Stomach (tissue), 9 donors: Measurements from ENCODE around the gene CLCN2. TPM values are rescaled to one million over a fixed set of nuclear protein-coding genes. Genes with fewer than 3 reads are reported as not detected.
A peak's percentile ranks its signal among the peaks of the same experiment; 100 is the strongest.

Experiments used
- DNase-seq, 2 donors: peaks; one replicate each; pipeline versions ENCODE4 v3.0.0 to v3.0.0-alpha.2; 2013 to 2019
- H3K27ac ChIP-seq, 5 donors: fragments of 200-600 bp in 4 of 5; sonication (generic) in 4 of 5; one replicate each; pipeline ENCODE4 v1.5.1; 2013 to 2019; ENCODE audit warnings: mild to moderate bottlenecking in 1 of 5, moderate library complexity in 1 of 5
- H3K27me3 ChIP-seq, 3 donors: fragments of 200-600 bp; sonication (generic); one replicate each; pipeline ENCODE4 v1.5.1; 2017 to 2019; ENCODE audit warnings: mixed run types in 1 of 3
- H3K36me3 ChIP-seq, 4 donors: fragments of 200-600 bp; sonication (generic); 1 replicate in 3 of 4; 2 replicates in 1 of 4; pipeline ENCODE4 v1.5.1; 2016 to 2019
- H3K4me1 ChIP-seq, 4 donors: fragments of 200-600 bp; sonication (generic); one replicate each; pipeline ENCODE4 v1.5.1; 2016 to 2019
- H3K4me3 ChIP-seq, 4 donors: fragments of 200-600 bp; sonication (generic) in 3 of 4; one replicate each; pipeline ENCODE4 v1.5.1; 2016 to 2019; ENCODE audit warnings: mild to moderate bottlenecking in 1 of 4
- H3K9me3 ChIP-seq, 4 donors: fragments of 200-600 bp; sonication (generic); one replicate each; pipeline ENCODE4 v1.5.1; 2016 to 2019
- EP300 ChIP-seq: sonication (generic); formaldehyde crosslinking; IDR thresholded peaks from one replicate; pipeline ENCODE4 v1.6.1; 2017; ENCODE audit warnings: antibody characterized with exemption
- POLR2A ChIP-seq, 4 donors: fragments of 450-650 bp; IDR thresholded peaks; one replicate each; pipeline ENCODE4 v1.6.1; 2016; ENCODE audit warnings: antibody characterized with exemption in 4 of 4, control low read depth in 2 of 4, mild to moderate bottlenecking in 1 of 4, moderate library complexity in 1 of 4
- POLR2AphosphoS5 ChIP-seq, 3 donors: sonication (generic); formaldehyde crosslinking; IDR thresholded peaks; one replicate each; pipeline ENCODE4 v1.6.1; 2016; ENCODE audit warnings: antibody characterized with exemption in 3 of 3
- WGBS, 5 donors: extraction: QIAGEN DNeasy Blood & Tissue Kit in 3 of 5; methylation state at CpG; one replicate each; pipeline versions ENCODE4 v1.1.5 to v1.1.7; 2013 to 2018; 5-methylcytosine and 5-hydroxymethylcytosine counted together
- intact Hi-C: fragments of 100-400 bp; cut with DNase I; formaldehyde crosslinking; loops from one replicate; pipeline ENCODE4 v1.15.1; 2023; ENCODE audit warnings: low total_unique reads
- polyA plus RNA-seq, 3 donors: library from polyadenylated mRNA; stranded (reverse); fragments of 200-250 nt; gene quantifications; one replicate each; pipeline ENCODE4 v1.2.3, GENCODE V29; 2013
- total RNA-seq, 5 donors: library from RNA; depleted of rRNA; stranded (reverse); fragments of >200 nt; gene quantifications; one replicate each; pipeline versions ENCODE4 v1.1.0 to v1.2.3, GENCODE V29; 2014 to 2016
- TF ChIP-seq, protein P1 (sequence below), 7 experiments: fragments of 450-650 bp in 4 of 7; fragments of 200-600 bp in 3 of 7; sonication (generic) in 3 of 7; IDR thresholded peaks; one replicate each; pipeline ENCODE4 v1.5.1; 2016 to 2019; ENCODE audit warnings: antibody characterized with exemption in 7 of 7, control low read depth in 2 of 7, mild to moderate bottlenecking in 1 of 7
- donor health status: healthy with polysubstance abuse.
- donor health status: Bipolar disorder and iron deficiency.
- donor health status: healthy.

CLCN2 gene
- total and polyA plus RNA-seq, 8 donors: 2.1 to 34.5 (median 5.1) TPM

DNA sequence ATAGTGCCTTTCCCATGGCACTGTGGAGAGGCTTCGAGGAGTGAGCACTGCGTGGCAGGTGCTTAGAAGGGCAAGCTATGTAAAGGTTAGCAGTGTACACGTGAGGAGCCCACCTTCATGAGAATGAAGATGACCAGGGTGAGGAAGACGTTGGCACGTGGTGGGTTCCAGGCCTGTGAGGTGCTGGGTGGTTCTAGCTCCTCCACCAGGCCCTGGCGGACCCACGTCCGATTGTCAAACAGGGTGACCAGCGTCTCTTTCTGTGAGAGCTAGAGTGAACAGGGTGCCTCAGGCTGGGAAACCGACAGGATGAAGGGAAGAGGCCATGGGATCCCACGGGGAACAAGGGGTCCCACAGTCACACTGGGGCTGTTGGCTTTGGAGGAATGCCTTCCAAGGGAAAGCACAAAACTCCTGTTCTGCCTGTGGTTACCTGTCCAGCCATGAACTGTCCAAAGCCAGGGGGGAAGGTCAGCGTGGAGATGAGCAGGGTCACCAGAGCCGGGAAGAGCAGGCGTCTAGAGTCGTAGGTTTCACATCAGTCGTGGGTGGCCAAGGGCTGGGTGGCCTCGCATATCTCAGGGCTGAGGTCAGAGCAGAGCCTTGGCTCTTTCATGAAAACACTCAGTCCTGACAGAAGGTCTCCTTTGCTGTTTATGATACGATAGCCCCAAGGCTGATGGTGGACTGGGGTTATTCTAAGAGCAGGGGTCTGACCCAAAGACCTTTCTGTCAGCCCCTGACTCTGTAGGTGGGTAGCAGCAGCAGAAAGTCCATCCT, 6.0 kb downstream of the CLCN2 start:
- WGBS, 5 donors: 80 to 89% (median 84%) methylated on average over 10 to 18 of the region's 18 CpGs
- no peak for DNase-seq
- no peaks in the 10 kb centered on the region for H3K27me3 ChIP-seq

DNA sequence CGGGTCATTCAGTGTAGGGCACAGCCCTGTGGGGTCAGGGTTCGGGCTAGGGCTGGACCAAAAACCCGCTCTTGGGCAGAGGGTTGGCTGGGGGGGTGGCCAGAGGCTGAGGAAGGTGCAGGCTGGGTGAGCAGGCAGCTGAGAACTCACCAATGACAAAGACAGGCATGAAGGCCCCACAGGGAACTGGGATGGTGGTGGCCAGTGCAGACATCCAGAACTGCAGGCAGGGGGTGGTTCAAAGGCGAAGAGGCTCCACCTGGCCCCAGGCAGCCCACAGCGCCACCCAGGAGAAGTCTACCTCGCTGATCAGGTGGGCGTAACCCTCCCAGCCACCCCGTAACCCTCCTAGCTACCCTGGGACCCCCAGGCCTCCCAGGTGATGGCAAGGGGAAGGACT, 6.7 kb downstream of the CLCN2 start:
- peaks cover 0 to 46% (median 22%) of the 10 kb centered on the region in 4 donors for H3K36me3 ChIP-seq
- 77 to 87% (median 81%) methylated on average over 6 to 8 of the region's 8 CpGs for WGBS, 5 donors
- H3K4me3 ChIP-seq: no peak overlapping the region
- DNase-seq: no peak
- H3K27me3 ChIP-seq: no peaks in the 10 kb centered on the region
- no peak overlapping the region for H3K27ac ChIP-seq
- TF ChIP-seq POLR2AphosphoS5 (IDR thresholded peaks at IDR 0.05): no peak
- TF ChIP-seq EP300: no peak
- TF ChIP-seq, protein P1, sequence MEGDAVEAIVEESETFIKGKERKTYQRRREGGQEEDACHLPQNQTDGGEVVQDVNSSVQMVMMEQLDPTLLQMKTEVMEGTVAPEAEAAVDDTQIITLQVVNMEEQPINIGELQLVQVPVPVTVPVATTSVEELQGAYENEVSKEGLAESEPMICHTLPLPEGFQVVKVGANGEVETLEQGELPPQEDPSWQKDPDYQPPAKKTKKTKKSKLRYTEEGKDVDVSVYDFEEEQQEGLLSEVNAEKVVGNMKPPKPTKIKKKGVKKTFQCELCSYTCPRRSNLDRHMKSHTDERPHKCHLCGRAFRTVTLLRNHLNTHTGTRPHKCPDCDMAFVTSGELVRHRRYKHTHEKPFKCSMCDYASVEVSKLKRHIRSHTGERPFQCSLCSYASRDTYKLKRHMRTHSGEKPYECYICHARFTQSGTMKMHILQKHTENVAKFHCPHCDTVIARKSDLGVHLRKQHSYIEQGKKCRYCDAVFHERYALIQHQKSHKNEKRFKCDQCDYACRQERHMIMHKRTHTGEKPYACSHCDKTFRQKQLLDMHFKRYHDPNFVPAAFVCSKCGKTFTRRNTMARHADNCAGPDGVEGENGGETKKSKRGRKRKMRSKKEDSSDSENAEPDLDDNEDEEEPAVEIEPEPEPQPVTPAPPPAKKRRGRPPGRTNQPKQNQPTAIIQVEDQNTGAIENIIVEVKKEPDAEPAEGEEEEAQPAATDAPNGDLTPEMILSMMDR (IDR thresholded peaks at IDR 0.05): no peak
- no peak for TF ChIP-seq POLR2A (IDR thresholded peaks at IDR 0.05)
- no peaks in the 10 kb centered on the region for H3K9me3 ChIP-seq
- peaks cover 5 to 33% (median 18%) of the 10 kb centered on the region in 4 donors for H3K4me1 ChIP-seq
- intact Hi-C loops: loop anchor here (10.0 kb wide), 1 partner anchor 50 kb away; no protein-coding TSS in a partner anchor

More for the DNA sequence above, 6.0 kb downstream of the CLCN2 start:
- Histone ChIP-seq H3K27ac (no peak overlapping the region), H3K4me1 (peaks cover 6 to 40% (median 20%) of the 10 kb centered on the region in 4 donors), H3K36me3 (peaks cover 0 to 46% (median 22%) of the 10 kb centered on the region in 4 donors), H3K4me3 (no peak overlapping the region), H3K9me3 (no peaks in the 10 kb centered on the region)
- intact Hi-C loops: loop anchor here (10.0 kb wide), 1 partner anchor 51 kb away; no protein-coding TSS in a partner anchor
- no peak for TF ChIP-seq POLR2A (IDR thresholded peaks at IDR 0.05)
- TF ChIP-seq POLR2AphosphoS5 (IDR thresholded peaks at IDR 0.05): no peak
- TF ChIP-seq, protein P1 (IDR thresholded peaks at IDR 0.05): no peak
- no peak for TF ChIP-seq EP300

DNA sequence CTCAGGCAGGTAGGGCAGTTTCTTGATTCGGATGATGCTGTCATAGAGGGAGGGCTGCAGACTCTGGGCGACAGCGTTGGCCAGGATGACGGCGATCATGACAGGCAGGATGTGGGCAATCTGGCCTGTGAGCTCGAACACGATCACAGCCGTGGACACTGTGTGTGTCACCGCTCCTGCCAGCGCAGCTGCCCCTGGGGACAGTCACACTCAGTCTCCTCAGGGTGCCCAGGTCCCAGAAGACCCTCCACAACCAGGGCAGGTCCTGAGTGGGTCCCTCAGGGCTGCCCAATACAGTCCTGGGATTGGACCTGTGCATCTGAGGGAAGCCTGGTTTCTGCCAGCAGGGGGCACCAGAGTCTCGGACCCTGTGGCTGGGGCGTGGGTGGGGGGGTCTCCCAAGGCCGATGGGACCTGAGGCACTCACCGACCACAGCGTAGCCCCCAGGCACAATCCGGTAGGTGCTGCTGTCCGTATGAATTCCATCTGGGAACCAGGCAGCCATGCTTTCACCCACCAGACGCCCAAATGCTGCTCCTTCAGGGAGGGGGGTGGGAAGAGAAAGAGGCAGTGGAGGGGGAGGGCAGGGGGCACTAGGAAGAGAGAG, 7.2 kb downstream of the CLCN2 start:
- whole genome bisulfite sequencing, 5 donors: 54 to 81% (median 57%) methylated on average over 11 to 18 of the region's 18 CpGs
- Histone ChIP-seq H3K4me1 (peaks cover 5 to 28% (median 18%) of the 10 kb centered on the region in 4 donors), H3K4me3 (no peak overlapping the region), H3K27me3 (no peaks in the 10 kb centered on the region), H3K27ac (no peak overlapping the region), H3K9me3 (no peaks in the 10 kb centered on the region), H3K36me3 (peaks cover 0 to 46% (median 22%) of the 10 kb centered on the region in 4 donors)
- intact Hi-C loops: loop anchor here (10.0 kb wide), 1 partner anchor 49 kb away; no protein-coding TSS in a partner anchor
- TF ChIP-seq, protein P1 (IDR thresholded peaks at IDR 0.05): peak in 5 of 7 experiments; percentile 30 to 79 (median 63)
- TF ChIP-seq POLR2AphosphoS5 (IDR thresholded peaks at IDR 0.05): no peak
- DNase-seq: peak; percentile 58 to 75

DNA sequence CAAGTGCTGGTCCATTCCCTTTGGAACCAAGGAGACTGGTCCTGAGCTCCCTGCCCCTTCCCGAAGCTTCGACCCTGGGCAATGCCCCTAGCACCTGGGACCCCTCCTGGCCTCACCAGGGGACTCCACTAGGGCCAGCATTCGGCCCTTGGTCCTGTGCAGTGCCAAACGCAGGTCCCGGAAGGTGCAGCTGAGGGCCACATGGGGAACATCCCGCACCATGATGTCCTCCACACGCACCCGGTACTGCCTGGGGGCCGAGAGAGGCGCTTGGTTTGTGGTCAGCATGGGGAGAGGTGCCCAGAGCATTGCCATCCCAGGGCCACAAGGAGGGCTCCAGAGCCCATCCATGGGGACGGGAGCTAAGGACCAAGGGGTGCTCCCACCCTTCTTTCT, 7.9 kb downstream of the CLCN2 start:
- WGBS, 5 donors: 87 to 96% (median 93%) methylated on average over 9 to 11 of the region's 11 CpGs; no CpG with 5 or more reads in 1 of the 5 donors
- TF ChIP-seq, protein P1 (IDR thresholded peaks at IDR 0.05): no peak
- no peak for TF ChIP-seq POLR2A (IDR thresholded peaks at IDR 0.05)
- no peak for TF ChIP-seq POLR2AphosphoS5 (IDR thresholded peaks at IDR 0.05)
- no peak for TF ChIP-seq EP300
- Histone ChIP-seq H3K27me3 (no peaks in the 10 kb centered on the region), H3K4me3 (no peak overlapping the region), H3K4me1 (peaks cover 5 to 22% (median 18%) of the 10 kb centered on the region in 4 donors), H3K27ac (no peak overlapping the region), H3K9me3 (no peaks in the 10 kb centered on the region), H3K36me3 (peaks cover 0 to 46% (median 22%) of the 10 kb centered on the region in 4 donors)
- no peak for DNase-seq
- intact Hi-C loops: loop anchor here (10.0 kb wide), 1 partner anchor 49 kb away; no protein-coding TSS in a partner anchor
